ENCODE results near the gene ALDH1A3.
"Not testable (repeated sequence)": the region's sequence is repeated elsewhere in the genome, so short reads cannot be mapped to it uniquely, and the experiment has no call there.

ALDH1A3 gene

DNA sequence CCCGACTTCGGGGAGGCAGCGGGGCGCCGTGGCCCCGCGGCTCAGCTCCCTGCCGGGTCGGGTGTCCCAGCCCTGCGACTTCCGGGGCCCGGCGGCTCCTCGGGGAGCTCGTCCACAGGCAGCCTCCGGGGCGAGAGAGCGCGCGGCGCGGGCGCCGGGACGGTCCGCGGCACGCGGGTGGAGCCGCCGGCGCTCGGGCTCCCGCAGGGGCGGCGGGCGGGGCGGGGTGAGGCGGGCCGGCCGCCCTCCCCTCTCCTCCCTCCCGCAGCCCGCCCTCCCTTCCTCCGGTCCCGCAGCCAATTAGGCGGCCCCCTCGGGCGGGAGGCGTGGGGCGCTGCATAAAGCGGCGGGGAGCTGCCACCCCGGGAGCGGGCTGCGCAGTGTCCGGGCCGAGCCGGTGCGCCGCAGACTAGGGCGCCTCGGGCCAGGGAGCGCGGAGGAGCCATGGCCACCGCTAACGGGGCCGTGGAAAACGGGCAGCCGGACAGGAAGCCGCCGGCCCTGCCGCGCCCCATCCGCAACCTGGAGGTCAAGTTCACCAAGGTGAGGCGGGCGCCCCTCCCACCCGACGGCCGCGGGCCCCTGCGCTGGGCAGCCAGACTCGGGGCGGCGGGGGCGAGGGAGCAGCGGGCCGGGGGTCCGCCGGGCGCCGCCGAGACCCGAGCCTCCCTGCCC is at the start of gene ALDH1A3:
TSS of gene ALDH1A3 (plus strand) at position 368 of the 675 bp plus-strand sequence. CDS start at position 445, 77 bp downstream.
- DNase-seq, result no peak

DNA sequence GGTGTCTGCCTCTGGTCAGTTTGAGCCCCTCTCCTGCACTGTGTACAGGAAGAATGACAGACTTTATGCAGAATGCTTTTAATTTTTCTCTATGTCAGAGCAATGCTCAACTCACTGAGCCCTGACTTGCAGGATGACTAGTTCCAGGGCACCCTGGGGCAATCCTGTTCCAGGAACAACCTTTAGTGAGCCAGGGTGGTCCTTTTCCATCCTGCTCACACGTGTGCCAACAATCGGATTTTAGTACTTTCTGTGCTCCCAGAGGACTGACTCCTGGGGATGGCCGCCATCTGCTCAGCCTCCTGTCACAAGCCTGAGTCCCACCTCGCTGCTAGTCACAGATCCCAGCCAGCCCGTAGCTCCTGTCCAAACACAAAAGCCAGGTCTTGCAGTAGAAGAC is 48.2 kb upstream of the ALDH1A3 start:
- DNase-seq, result no peak

DNA sequence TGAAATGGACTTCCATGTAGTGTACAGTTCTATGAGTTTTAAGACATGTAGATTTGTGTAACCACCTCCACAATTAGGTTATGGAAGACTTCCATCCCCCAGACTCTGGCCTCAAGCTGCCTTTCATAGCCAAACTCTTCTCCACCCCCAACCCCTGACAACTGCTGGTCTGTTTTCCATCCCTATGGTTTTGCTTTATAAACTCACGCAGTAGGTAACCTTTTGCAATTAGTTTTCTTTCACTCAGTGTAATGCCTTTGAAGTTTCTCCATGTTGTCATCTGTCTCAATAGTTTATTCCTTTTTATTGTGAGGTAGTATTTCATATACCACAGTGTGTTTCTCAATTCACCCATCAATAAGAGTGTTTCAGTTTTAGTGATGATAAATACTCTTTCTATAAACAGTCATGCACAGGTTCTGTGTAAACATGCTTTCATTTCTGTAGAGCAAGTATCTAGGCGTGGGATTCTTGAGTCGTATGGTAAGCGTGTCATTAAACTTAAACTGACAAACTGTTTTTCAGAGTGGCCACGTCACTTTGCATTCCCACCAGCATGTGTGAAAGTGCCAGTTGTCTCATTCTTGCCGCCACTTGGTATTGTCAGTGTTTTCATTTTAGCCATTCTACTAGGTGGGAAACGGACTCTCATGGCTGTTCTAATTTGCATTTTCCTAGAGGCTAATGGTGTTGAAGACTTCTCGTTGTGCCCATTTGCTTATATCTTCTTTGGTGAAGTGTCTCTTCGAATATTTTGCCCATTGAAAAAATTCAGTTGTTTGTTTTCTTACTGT is 47.3 kb upstream of the ALDH1A3 start:
- DNase-seq, result no peak

DNA sequence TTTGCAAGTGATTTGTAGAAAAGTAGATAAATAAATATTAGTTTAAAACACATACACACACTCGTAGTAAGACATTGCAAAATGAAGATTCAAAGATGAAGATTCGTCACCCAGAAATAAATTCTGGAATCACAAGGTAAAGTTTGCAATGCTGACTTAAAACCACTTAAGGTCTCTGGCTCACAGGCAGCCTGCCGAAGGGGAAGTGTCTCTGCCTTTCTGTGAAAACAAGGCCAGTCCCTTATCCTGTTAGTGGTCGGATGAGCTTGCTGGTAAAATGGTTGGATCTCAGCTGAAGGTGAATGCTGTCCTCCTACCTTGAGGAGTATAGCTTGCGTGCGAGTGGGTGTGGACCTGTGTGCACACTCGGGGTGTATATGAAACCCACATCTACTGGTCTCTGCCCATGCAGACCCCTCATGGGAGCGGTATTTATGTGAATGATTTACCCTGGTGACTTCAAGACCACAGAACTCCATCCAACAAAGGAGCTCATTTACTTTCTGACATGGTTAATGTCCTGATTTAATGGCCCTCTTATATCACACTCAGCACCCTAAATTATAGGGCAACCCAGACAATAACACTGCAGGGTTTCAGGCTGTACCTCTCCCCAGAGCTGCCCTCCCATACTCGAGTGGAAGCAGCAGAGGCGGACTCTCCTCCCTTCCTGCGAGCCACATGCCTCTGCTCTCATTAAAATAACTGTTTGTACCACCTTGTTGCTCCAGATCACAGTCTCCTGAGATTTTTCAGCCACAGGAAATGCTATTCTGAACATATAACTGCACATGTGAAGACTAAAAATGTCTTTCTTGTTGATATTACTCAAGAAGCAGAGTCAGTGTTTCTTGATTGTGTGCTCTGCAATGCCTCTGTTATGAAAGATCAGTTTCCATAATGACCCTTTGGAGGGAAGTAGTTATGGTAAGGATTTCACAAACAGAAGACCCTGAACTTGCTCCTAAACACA is 45.9 kb upstream of the ALDH1A3 start:
- no peak for DNase-seq

DNA sequence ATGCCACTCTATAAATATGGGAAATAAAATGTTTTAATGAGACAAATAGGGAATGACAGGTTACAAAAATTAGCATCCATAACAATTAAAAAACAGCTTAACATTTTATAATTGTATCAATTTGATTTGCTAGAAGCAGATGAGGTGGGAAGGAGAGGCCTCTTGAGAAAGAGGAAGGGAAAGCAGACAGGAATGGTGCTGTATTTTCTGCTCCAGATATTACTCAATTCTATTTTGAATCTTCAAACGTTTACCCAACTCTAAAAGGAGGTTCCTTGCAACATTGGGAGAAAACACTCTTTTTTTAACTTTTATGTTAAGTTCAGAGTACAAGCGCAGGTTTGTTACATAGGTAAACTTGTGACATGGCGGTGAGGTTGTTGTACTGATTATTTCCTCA is 44.9 kb upstream of the ALDH1A3 start:
- no peak for DNase-seq

DNA sequence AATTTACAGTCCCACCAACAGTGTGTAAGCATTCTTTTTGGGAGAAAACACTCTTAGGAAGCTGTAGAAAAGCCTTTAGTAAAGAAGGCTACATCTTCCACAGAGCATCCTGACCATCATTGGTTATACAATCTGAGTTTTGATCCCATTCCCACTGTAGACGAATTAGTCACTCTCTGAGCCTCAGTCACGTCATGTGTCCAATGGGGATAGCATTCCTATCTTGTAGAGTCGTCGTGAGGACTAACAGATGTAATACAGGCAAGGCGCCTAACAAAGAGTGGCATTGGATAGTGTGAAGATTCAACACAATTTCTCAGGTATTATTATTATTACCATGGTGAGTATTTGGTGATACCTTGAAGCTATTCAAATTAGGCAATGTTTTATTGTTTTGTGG is 44.0 kb upstream of the ALDH1A3 start:
- DNase-seq, result no peak

DNA sequence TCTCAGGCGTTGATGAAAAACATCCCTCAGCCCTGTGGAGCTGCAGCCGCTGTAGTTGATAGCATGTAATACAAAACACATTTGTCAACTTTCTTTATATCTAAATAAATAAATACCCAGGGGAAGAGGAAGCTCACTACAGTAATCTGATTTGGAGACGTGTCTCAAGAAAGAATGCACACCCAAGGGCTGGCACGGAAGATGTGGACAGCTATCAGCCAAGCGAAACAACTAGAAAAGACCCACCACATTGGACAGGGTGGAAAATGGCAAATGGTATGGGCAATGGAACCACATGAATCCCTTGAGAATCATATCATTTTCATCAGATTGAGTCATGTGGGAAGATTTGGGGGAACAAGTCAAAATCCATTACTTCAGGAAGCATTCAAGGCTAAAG is 43.1 kb upstream of the ALDH1A3 start:
- DNase-seq, result no peak

DNA sequence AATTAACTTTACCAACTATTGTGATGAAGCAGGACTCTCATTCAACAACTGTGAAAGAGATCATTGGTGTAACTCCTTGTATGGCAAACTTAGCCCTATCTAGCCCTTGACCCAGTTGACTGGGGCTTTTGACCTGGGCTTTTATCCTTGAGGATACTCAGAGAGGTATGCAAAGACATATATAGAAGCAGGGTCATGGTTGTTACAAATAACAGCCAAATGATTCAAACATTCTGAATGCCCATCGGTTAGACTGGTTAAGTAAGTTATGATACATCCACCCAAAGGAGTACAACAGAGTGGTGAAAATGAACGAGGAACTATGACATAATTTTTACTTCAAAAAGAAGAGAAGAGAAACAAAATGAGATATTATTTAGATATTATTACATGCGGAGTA is 38.2 kb upstream of the ALDH1A3 start:
- no peak for DNase-seq

DNA sequence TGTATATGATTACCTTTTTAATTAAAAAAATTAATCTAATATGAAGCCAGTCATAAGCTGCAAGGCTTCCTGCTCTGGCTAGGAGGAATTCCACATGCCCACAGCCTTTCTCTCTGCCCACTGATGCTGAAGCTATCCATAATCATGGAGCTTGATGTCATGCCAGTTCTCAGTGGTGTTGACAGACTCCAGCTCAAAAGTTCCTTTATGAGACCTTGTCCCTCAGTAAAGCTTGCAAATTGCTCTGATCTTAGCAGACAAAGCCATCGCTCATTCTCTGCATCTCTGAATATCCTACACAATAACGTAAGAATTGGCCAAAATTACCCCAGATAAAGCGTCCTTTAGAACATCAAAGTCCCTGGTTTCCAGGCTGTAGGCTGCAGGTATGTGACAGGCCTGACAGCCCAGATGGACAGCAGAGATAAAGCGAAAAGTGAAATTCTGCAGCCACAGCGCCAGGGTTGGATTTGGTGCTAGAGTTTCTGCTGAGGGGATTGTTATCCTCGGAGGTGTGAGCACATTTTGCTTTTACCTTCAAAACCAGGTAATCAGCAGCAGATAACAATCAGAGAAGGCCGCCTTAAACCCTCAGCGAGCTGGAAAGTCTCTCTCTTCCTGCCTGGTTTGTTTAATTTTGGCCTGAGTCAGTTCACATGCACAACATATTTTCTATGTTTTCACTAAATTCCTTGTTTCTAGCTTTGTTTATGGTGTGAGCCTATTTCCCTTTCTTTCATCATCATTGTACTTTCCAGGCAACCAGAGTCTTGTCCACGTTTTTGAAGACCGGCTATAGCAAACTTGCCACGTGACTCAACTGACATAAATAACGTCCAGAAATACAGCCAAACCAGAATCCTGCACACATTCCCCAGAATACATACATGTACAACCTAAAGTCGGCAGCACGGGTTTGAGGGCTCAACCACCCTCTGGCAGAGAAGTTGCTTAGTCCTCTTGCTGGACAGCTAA is 36.6 kb upstream of the ALDH1A3 start:
- no peak for DNase-seq

DNA sequence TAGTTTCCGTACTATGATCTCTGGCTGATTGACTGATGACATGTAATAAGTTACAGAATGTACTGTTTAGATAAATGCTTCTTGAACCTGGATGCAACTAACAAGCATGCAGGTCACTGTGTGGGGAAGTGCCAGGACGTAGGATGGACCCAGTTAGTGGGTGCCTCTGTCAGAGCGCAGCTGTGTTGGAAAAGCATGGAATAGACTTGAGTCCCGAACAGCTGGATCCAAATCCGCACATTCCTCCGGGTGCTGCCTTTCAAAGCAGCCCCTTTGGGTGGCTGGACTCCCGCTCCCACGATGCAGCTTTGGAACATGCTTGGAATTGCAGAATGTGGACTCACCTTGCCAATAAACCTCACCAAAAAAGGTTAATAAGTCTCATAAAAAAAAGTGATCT is 35.5 kb upstream of the ALDH1A3 start:
- DNase-seq, result no peak

DNA sequence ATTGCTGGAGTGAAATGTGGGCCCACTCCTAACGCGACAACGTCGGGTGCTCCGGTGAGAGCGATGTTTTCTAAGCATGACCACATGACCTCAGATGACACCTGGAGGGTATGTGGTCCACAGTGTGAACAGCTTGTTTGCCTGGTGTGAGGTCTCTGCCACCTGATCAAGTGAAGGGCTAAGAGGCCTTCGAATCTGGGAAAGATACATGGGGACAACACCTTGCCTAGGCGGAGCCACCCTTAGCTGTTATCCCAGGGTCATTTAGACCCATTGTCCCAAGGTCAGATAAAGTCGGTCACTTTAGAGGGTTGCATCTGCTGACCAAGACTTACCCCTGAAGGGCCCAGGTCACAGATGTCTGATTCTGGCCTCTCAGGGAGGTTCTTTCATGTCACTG is 34.9 kb upstream of the ALDH1A3 start:
- no peak for DNase-seq

DNA sequence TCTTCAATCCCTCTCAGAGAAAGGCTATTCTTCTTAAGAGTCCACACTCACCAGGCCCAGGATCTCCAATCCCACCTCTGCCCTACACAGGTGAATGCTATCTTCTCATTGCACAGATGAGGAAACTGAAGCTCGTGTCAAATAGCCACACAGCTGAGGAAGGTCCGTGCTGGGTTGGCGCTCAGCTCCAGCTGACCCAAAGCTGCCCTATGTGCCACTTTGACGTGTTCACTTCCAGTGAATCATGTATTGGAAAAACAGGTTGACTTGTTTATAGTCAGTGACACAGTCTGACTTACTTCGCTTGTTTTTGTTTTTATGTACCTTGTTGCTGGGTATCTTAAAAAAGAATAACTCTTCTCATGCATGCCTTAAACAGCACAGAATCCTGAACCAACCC is 32.4 kb upstream of the ALDH1A3 start:
- DNase-seq, result no peak

DNA sequence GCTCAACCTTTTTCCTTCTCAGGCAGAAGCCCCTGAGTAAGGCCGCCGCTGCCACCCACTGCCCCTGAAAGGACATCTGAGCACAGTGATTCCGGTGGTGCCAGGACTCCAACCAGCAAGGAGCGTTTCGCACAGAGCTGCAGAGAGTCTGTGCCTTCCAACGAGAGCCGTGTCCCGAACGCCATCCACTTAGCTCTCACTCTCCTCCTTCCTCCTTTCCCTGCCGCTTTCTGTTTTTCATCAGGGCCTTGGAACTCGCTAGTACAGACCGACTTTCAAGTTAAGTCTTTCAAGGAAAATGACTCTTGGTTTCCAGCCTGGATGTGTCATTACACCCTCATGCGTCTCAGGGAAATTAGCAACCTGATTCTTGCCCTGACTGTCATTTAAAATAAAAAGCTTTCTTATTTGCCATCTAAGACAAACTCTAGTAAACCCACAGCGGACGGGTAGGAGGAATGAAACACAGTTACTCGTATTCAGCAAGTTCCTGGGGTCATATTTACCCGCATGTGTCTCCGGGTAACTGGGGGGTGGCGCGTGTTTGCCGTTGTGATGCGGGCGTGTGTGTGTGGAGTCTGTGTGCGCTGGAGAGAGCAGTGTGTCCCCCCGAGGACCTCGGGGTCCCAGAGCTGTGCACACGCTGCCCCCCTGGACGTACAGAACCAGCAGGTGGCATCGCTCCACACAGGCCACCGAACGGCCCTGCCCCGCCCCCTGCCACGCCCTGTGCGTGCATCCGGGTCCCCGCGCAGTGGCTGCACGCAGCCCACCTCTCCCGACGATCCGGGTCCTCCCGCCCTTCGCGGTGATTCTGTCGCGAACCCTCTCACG is 30.4 kb upstream of the ALDH1A3 start:
- no peak for DNase-seq

DNA sequence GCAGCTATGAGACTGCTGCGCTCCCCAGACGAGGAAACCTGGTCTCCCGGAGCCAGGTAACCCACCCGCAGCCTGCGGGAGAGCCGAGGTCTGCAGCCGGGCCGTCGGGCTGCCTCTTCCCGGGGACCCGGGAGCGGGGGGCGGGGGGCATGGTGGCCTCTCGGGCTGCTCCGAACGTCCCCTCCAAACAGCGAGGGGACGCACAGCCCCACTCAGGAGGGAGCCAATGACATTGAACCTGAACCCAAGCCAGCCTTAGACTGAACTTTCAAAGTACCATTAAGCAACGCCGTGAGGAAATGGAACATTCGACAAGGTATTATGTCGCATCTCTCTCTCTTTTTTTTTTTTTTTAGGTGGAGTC is 29.8 kb upstream of the ALDH1A3 start:
- DNase-seq, result no peak

DNA sequence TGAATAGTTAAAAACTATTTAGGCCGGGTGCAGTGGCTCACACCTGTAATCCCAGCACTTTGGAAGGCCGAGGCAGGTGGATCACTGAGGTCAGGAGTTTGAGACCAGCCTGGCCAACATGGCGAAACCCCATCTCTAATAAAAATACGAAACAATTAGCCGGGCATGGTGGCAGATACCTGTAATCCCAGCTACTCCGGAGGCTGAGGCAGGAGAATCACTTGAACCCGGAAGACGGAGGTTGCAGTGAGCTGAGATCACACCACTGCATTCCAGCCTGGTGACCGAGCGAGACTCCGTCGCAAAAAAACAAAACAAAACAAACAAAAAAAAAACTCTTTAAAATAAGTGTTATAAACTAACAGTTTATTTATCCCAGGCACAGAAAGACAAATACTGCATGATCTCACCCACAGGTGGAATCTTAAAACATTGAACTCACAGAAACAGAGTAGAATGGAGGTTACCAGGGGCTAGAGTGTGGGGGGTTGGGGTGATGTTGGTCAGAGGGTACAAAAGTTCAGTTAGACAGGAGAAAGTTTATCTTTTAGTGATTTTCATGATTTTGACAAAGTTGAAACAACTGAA is 28.1 kb upstream of the ALDH1A3 start:
- not testable (repeated sequence) for DNase-seq

DNA sequence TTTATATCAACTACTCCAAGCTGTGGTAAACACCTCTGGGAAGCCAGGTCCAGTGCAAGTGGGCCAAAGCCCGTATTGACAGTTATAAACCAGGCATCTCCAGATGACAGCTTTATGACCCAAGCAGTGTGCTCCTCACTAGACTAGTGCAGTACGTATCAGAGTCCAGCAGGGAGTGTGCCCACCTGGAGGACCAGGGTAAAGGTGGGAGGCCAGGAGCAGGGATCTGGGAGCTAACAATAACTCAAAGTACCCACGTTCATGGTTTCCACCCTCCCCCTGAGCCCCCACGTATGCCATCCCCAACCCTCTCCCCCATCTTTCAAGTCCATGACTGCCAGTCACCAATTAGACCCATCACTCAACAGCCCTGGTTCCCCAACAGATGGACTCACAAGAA is 27.0 kb upstream of the ALDH1A3 start:
- DNase-seq, result no peak

DNA sequence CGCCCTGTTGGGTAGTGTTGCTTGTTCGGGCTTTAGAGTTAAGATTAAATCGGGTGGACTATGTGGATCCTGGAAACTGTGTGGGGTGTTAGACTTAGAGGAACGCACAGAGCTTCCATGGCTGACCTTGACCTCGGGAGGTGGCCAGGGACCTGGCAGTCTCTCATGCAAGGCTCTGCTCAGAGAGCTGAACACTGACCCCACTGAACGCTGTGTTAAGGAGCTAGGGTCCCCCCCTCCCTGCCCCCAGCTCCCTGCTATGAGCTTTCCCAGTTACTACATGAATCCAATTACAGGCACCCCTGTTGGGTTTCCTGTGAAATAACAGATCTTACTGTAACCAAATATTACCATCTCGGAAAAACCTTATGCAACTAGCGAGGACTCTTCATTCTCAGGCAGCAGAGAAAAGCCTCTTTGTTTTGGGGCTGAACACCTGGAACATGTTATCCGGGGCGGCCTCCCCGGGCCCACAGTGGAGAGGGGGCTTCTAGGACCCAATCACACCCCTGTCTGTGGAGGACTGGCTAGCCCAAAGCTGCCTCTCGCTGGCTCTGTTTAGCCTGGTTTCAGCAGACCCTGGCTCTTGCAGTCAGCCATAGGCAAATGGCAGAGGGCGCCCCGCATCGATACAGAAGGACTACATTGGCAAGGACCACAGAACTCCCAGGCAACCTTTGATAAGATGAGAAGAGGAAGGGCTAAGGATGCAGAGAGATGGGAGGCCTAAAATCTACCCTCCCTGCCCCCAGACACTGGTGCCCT is 25.8 kb upstream of the ALDH1A3 start:
- DNase-seq, result no peak

DNA sequence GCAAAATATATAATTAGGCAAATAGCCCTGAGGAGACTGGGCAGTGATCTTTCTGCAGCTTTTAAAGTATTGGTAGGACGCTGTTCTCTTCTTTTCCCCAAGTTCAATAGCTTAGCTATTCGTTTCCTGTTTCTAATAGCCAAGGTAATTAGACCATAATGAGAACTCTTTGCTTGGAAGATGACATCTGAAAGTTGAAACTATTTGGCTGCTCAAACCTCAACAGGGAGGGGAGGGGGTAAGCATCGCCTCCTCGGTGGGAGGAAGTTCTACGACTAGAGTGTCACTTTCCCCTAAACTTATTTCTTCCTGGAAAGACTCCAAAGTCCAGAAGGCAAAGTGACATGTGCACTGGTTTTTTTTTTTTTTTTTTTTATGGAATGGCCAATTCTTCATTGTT is 22.8 kb upstream of the ALDH1A3 start:
- no peak for DNase-seq

DNA sequence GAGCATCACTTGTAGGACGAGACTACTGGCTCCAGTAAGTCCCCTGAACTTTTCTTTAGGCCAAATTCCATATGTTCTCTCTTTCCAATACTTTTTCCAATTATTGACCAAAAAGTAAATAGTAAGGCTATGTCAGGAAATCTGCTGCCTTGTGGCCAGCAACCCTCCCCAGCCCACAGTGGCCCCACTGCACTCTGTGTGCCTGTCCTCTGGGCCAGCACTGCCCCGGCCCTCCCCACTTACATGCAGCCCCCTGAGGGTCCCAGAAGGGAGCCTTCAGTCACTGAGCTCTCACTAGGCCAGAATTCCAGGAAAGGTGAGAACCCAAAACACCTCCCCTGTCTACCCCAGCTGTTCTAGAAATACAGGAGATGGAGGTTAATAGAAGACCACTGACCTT is 21.3 kb upstream of the ALDH1A3 start:
- DNase-seq, result no peak
